Measurements from ENCODE around the gene RGMB.
A peak's percentile ranks its signal among the peaks of the same experiment; 100 is the strongest.
"Not testable (repeated sequence)": the region's sequence is repeated elsewhere in the genome, so short reads cannot be mapped to it uniquely, and the experiment has no call there.

RGMB gene, protein sequence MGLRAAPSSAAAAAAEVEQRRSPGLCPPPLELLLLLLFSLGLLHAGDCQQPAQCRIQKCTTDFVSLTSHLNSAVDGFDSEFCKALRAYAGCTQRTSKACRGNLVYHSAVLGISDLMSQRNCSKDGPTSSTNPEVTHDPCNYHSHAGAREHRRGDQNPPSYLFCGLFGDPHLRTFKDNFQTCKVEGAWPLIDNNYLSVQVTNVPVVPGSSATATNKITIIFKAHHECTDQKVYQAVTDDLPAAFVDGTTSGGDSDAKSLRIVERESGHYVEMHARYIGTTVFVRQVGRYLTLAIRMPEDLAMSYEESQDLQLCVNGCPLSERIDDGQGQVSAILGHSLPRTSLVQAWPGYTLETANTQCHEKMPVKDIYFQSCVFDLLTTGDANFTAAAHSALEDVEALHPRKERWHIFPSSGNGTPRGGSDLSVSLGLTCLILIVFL
- total RNA-seq, result 0.14 to 5.3 (median 1.1) reads per million in 17 experiments

DNA sequence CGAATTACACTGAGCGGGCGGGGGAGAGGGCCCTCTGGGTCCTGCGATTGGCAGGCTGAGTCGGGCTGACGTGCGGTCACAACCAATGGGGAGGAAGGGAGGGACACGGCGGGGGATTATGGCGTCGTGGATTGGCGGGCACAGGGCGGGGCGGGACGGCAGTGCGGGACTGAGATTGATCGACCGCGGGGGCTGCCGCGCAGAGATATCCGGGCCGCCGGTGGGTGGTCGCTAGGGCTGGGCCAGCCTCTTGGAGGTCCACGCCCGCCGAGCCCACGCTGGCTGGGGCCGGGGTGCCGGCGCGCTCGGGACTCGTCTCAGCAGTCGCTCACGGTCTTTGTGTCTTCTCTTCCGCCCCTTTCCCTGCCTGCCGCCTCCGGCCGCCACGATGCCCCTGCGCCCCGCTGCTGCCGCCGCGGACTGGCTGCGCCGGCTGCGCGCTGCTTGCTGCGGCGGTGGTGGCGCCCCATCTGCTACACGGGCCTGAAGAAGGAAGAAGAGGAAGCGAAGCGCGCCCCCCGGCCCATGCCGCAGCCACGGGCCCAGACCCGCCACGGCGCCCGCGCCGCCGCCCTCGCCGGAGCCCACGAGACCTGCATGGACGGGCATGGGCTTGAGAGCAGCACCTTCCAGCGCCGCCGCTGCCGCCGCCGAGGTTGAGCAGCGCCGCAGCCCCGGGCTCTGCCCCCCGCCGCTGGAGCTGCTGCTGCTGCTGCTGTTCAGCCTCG lies at the start of gene RGMB:
TSS of gene RGMB (plus strand) at position 200 of the 728 bp plus-strand sequence. CDS start at position 608, 408 bp downstream.
- peak; percentile 89 to 95 (median 93) for DNase-seq

DNA sequence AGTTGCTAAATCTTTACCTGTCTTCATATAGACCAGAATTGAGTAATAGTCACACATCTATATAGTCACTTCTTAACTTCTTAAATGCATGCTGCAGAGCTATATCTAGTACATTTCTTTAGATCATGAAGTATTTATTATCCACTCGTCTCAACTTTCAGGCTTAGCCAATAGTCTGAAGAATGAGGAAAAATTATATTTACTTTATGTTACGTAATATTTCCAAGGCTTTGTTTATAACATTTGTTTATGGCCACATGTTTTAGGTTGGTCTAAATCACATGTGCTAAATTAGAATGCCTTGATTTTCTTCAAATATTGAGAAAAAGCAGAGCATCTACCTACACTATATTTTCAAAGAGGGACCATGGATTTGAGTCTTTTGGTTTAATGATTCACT lies 47.2 kb upstream of the RGMB start:
- DNase-seq, result no peak

DNA sequence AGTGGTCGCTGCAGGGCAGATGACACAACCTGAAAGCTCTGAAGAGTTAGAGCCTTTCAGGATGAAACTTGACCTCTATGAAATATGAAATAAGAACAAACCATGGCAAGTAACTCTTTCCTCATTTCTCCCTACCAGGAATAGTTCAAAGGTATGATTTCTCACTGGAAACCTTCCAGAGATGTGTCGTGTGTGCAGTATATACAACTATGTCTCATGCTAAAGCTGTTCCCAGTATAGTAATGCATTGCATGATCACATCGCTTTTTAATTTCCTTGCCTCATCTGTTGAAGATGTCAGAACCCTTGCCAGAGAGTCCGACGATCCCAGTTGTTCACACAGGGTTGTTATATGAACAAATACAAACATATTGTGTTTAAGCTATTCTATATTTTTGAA lies 45.8 kb upstream of the RGMB start:
- DNase-seq, result no peak

DNA sequence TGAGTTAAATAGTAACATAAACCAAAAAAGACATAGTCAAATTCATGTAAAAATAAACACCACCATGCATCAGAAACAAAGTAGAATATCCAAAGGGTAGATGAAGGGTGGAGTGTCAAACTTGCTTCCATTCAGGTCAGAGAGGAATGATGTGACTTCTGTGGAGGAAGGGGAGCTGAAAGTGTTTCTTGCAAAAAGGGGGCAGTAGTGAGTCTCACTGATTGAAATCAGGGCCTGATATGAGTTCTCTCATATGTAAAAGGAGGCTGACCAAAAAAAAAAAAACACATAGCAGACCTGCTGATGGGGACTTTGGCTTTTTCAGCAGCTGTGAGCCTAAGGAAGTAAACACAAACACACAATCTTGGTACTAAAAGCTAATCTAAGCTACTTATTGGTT lies 38.8 kb upstream of the RGMB start:
- no peak for DNase-seq

DNA sequence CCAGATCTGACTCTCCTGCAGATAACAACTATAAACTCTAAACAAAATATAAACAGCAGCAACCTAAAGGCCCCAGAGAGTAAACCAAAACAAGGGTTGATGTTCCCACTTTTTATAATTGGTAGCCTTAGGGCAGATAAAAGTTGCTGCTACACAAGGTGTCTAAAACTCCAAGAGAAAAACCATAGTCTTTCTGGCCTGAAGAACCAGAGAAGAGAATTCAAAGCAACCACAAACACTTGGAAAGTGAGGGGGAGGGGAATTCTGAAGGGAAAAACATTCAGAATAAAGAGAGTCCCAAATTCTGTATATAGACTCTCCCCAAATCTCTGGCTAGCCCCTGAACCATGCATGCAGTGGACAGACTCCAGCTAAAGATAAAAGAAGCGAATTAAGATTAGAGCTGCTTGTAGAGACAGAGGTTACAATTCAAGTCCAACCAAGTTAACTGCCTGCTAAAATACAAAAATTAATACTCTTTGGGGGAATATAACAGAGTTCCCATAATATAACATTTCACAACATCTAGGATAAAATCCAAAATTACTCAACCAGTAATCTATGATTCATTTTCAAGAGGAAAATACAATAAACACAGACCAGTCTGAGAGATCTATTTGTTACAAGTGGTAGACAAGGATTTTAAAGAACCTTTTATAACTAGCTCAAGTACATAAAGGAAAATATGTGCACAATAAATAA lies 37.5 kb upstream of the RGMB start:
- no peak for DNase-seq

DNA sequence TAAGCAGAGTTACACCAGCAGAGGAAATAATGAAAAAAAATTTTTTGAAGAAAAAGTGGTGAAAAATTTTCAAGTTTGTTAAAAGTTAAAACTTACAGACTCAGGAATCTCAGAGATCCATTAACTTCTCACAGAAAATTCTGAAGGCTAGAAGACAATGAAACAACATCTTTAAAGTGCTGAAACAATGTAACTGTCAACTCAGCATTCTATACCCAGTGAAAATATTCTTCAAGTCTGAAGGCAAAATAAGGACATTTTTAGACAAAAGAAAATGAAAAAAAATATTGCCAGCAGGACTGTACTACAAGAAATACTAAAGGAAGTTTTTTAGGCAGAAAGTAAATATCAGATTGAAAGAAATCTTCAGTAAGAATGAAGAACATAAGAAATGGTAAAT lies 36.7 kb upstream of the RGMB start:
- DNase-seq, result no peak

DNA sequence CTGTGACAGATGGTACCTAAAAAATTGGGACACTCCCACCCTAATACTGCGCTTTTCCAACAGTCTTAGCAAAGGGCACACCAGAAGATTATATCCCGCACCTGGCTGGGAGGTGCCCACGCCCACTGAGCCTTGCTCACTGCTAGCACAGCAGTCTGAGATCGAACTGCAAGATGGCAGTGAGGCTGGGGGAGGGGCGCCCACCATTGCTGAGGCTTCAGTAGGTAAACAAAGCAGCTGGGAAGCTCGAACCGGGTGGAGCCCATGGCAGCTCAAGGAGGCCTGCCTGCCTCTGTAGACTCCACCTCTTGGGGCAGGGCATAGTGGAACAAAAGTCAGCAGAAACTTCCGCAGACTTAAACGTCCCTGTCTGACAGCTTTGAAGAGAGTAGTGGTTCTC lies 36.0 kb upstream of the RGMB start:
- not testable (repeated sequence) for DNase-seq

DNA sequence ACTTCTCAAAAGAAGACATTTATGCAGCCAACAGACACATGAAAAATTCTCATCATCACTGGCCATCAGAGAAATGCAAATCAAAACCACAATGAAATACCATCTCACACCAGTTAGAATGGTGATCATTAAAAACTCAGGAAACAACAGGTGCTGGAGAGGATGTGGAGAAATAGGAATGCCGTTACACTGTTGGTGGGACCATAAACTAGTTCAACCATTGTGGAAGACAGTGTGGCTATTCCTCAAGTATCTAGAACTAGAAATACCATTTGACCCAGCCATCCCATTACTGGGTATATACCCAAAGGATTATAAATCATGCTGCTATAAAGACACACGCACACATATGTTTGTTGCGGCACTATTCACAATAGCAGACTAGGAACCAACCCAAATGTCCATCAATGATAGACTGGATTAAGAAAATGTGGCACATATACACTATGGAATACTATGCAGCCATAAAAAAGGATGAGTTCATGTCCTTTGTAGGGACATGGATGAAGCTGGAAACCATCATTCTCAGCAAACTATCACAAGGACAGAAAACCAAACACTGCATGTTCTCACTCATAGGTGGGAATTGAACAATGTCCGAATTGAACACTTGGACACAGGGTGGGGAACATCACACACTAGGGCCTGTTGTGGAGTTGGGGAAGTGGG lies 34.8 kb upstream of the RGMB start:
- not testable (repeated sequence) for DNase-seq

DNA sequence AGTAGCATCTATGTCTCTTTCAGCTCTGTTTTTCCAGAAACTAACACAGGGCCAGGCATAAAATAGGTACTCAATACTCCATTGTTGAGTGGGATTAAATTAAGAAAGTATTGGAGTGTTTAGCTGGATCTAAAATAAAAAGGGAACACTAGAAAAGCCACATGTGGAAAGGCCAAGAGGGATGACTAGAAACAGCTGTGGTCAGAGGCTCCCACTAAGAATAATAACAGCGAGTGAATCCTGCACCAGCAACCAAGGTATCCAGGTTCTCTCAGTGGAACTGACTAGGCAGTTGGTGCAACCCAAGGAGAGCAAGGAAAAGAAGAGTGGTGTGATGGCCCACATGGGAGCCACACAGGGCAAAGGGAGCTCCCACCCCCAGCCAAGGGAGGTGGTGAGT lies 31.5 kb upstream of the RGMB start:
- DNase-seq, result no peak

DNA sequence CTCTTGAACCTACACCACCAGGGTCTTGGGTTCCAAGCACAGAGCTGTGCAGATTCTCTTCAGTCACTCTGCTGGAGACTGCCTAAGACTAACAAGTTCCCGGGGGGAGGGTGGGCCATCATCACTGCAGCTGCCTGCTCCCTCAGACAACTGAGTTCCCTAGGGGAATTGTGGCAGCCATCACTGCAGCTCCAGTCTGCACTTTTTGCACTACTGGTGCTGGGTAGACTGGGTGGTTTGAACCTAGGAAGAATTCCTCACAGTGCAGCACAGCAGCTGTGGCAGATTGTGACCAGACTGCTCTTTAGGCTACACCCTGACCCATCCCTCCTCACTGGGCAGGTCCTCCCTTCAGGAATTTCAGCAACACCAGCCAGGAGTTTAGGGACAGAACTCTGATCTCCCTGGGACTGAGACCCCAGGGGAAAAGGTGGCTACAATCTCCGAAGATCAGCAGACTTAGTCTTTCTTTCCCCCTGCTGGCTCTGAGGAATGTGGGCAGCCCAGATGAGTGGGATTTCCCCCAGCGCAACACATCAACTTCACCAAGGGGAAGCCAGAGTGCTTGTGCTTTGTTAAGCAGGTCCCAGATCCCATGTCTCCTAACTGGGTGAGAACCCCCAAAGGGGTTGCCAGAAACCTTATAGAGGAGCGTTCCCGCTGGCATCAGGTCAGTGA lies 30.9 kb upstream of the RGMB start:
- no peak for DNase-seq

DNA sequence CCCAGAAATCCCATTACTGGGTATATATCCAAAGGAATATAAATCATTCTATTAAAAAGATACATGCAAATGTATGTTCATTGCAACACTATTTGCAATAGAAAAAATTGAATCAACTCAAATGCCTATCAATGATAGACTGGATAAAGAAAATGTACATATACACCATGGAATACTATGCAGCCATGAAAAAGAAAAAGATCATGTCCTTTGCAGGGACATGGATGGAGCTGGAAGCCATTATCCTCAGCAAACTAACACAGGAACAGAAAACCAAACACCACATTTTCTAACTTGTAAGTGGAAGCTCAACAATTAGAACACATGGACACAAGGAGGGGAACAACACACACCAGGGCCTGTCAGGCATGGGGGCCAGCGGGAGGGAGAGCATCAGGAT lies 25.2 kb upstream of the RGMB start:
- not testable (repeated sequence) for DNase-seq

DNA sequence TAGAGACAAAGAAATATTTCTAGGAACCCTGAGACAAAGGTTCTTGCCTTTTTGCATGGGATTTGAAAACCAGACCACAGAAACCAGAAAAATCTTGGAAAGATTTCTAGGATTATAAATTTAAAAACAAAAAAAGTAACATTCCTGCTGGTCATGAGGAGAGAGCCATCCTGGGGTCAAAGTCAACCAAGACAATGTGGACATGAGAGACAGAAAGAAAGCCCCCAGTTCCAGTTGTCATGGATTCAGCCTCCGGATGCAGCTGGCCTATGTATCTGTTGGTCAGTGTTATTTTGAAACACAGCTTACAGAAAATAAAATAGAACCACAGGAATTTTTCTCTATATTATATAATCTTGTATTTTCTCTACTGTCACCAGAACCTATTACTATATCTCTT lies 24.4 kb upstream of the RGMB start:
- DNase-seq, result no peak

DNA sequence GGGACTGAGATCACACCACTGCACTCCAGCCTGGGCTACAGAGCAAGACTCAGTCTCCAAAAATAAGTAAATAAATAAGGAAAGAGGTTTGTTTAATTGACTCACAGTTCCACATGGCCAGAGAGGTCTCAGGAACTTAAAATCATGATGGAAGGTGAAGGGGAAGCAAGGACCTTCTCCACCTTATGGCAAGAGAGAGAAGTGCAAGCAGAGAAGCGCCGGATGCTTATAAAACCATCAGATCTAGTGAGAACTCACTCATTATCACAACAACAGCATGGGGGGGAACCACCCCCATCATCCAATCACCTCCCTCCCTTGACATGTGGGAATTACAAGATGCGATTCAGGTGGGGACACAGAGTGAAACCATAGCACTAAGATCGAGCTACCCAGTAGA lies 22.8 kb upstream of the RGMB start:
- DNase-seq, result no peak

DNA sequence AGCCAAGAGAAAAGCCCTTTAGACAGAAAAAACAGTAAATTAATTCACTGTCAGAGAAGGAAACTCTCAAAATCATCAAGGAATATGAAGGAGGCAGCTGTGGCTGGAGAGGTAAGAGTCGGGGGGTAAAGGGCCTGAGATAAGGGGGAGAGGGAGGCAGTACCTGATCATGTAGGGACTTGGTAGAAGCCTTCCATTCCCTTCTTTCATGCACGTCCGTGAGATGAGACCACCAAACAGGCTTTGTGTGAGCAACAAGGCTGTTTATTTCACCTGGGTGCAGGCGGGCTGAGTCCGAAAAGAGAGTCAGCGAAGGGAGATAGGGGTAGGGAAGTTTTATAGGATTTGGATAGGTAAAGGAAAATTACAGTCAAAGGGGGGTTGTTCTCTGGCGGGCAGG lies 21.1 kb upstream of the RGMB start:
- DNase-seq, result not testable (repeated sequence)

DNA sequence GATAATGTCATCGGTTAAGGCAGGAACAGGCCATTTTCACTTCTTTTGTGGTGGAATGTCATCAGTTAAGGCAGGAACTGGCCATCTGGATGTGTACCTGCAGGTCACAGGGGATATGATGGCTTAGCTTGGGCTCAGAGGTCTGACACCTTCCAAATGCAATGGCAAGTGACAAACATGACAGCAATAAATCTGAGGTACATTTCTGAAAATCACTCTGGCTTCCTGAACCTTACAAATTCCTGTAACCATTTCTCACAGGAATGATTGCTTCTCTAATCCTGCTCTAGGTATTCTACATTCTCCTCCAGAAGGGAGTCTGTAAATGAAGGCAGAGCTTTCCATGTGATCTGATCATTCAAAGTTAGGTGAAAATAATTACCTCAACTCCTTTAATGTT lies 20.7 kb upstream of the RGMB start:
- not testable (repeated sequence) for DNase-seq

DNA sequence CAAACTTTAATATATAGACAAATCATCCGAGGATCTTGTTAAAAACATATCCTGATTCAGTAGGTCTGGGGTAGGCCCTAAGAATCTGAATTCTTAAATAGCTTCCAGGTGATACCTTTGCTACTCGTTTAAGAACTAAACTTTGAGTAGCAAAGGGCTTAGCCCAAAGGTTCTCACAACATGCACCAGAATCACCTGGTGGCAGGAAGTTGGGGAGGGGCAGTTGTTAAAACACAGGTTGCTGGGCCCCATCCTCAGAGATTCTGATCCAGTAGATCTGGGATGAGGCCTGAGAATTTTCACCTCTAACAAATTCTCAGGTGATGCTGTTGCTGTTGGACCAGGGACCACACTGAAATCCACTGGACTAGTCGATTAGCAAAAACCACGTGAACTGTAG lies 20.0 kb upstream of the RGMB start:
- no peak for DNase-seq

DNA sequence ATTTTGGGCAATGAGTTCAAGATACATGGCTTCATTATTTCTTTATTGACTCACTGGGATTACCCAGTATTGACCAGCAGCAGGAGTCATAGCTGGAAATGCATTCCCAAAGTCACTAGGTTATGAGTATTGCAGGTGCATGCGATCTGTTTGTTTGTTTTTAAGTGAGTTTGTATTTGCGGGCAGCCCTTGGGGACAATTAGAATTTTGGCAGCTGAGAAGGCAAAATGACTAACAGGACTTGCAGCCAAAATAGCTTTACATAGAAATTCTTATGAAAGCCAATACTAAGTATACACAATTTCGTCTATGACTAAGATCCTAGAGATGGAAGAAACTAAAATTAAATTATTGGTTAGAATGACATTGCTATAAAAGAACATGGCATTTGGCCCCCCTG lies 18.1 kb upstream of the RGMB start:
- DNase-seq, result no peak

DNA sequence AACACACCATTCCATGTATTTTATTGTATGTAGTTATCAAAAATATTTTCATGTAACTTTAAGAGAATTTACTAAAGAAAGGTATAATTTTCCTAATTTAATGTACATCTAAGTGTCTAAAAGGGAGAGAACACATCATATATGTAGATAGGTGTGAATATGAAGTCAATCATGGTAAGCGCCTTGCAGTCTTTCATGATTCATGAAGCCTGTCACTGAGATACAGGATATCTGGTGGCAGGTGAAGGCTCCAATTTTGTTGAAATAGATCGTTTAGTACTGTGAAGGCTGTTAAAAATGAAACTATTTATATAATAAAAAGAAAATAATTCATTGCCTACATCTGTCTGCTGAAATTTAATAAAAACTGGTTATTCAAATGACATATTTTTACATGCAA lies 15.5 kb upstream of the RGMB start:
- DNase-seq, result no peak

DNA sequence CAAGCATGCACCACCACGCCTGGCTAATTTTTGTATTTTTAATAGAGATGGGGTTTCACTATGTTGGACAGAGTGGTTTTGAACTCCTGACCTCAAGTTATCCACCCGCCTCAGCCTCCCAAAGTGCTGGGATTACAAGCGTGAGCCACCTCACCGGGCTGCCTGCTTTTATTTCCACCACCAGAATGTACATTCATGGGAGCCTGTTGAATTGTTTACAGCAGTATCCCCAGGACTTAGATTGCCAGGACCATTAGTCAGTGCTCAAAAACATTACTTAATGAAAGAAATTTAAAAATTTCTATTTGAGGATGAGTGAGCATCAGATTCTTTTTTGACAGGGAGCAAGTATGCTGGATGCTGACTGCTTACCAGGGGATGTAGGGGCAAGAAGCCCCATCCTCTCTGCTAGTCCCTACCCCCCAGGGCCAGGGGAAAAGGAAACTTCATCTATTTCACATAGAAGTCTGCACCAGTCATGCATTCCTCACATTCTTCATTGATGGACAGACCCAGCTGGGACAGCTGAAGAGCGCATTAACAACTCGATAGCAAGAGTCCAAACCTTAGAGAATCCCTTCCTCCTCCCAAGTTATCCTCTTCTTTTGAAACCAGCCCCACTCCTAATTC lies 10.3 kb upstream of the RGMB start:
- DNase-seq, result no peak

DNA sequence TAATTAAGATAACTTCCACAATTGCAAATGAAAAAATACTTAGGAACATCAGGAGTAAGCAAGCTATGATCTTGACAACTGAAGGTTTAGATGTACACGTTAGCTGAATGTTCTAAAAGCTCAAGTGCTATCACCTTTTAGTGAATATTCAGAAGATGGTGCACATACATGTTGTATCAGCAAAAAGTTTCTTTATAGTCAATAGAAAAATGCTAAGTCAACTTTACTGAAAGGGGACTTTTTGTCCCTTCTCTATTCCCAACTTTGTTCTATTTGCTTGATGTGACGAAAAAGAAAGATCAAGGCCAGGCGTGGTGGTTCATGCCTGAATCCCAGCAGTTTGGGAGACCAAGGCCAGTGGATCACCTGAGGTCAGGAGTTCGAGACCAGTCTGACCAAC lies 7.6 kb upstream of the RGMB start:
- DNase-seq, result no peak

DNA sequence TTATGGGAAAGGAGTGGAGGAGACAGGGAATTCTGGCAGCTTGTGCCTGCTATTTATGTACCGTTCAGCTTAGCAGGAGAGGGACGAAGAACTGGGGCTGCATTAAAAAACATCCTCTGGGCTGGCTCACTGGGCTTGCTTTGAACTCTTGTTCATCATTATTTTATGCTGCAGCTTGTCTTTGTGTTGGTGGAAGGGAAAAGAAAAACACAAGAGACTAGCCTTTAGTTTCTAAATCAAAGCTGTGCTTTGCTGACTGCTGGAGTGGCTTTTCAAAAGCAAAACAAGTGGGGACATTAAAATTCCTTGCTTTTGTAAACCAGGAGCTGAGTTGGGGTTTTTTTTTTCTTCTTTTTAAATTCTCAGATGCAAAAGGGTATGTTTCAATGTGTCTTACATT lies 5.9 kb upstream of the RGMB start:
- no peak for DNase-seq

All from suppressor macrophage (primary cell).